Activated B cell treated with CpG ODN at 0.5 μM for 24 hours (primary cell): ENCODE measurements around the gene NTN3. TPM values are rescaled to one million over a fixed set of nuclear protein-coding genes. Genes with fewer than 3 reads are reported as not detected.

Experiments
- ATAC-seq: fragments of 200-7000 bp; cut with Tn5 transposase; one replicate; pipeline ENCODE4 v1.10.0; 2021; ENCODE audit warnings: low read depth, mild to moderate bottlenecking, moderate library complexity
- CTCF ChIA-PET: fragments of 350-600 bp; sonication (Branson Sonifier 250); formaldehyde crosslinking; loops from one replicate; lab custom pipeline; 2021; ENCODE audit warnings: antibody characterized with exemption; lab: Charles Lee
- POLR2A ChIA-PET: fragments of 350-600 bp; sonication (Branson Sonifier 250); formaldehyde crosslinking; loops from one replicate; lab custom pipeline; 2021; ENCODE audit warnings: antibody characterized with exemption; lab: Charles Lee
- DNase-seq: peaks from one replicate; pipeline ENCODE4 v3.0.0; 2022
- H3K27ac Mint-ChIP-seq: one replicate; pipeline ENCODE4 v1.8.0; 2020; ENCODE audit warnings: mixed read lengths
- H3K27me3 Mint-ChIP-seq: one replicate; pipeline ENCODE4 v1.8.0; 2021; ENCODE audit warnings: mixed read lengths
- H3K36me3 Mint-ChIP-seq: one replicate; pipeline ENCODE4 v1.8.0; 2021; ENCODE audit warnings: low read depth, mixed read lengths
- H3K4me1 Mint-ChIP-seq: one replicate; pipeline ENCODE4 v1.8.0; 2021; ENCODE audit warnings: mixed read lengths
- H3K4me3 Mint-ChIP-seq: one replicate; pipeline ENCODE4 v1.8.0; 2020; ENCODE audit warnings: mild to moderate bottlenecking, mixed read lengths
- H3K9me3 Mint-ChIP-seq: one replicate; pipeline ENCODE4 v1.8.0; 2020; ENCODE audit warnings: mixed read lengths
- intact Hi-C: fragments of 100-400 bp; cut with micrococcal nuclease; formaldehyde crosslinking; loops from one replicate; pipeline ENCODE4 v1.15.1; 2024
- total RNA-seq: library from RNA; stranded (reverse); gene quantifications from 2 replicates; pipeline ENCODE4 v1.2.3, GENCODE V29; 2022
- TF ChIP-seq, protein P1 (sequence below): fragments of 200-600 bp; IDR thresholded peaks from one replicate; pipeline ENCODE4 v1.8.0; 2022; ENCODE audit warnings: antibody characterized with exemption, mild to moderate bottlenecking

The NTN3 gene
- total RNA-seq, 1 donor from 2014 or later, result not detected

DNA sequence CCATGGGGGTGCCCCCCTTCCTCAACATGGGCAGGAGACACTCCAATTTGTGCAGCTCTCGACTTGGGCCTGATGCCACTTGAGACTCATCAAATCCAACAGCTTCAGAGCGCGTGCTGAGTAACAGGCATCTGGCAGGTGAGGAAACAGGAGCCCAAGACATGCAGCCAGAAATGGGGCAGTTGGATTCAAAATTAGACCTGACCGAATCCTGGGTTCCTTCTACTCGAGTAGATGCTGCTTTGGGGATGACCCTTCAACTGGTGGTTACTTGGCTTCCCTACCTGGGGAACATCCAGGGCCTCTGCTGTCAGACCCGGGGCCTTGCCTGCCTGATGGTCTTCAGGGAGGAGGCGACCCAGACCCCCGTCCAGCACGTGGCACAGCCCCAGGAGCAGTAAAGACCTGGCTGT is 488 bp upstream of the NTN3 start:
- H3K4me1 Mint-ChIP-seq, result peaks cover 45% of the 10 kb centered on the region
- H3K27me3 Mint-ChIP-seq, result peaks cover 20% of the 10 kb centered on the region
- intact Hi-C loops, result no loop called here
- CTCF ChIA-PET, result interaction anchor here (1.1 kb wide), 1 partner anchor 130 kb away, joined by 3 read pairs; the partner anchor contains the start of gene ABCA3
- H3K27ac Mint-ChIP-seq, result no peak overlapping the region
- no peak overlapping the region for H3K4me3 Mint-ChIP-seq
- H3K9me3 Mint-ChIP-seq, result no peaks in the 10 kb centered on the region
- ATAC-seq (no peak), DNase-seq (no peak)
- POLR2A ChIA-PET, result interaction anchor here (0.5 to 1.4 kb wide), 2 partner anchors 17 to 39 kb away, joined by 3 to 5 read pairs; no protein-coding TSS in a partner anchor
- TF ChIP-seq, protein P1, sequence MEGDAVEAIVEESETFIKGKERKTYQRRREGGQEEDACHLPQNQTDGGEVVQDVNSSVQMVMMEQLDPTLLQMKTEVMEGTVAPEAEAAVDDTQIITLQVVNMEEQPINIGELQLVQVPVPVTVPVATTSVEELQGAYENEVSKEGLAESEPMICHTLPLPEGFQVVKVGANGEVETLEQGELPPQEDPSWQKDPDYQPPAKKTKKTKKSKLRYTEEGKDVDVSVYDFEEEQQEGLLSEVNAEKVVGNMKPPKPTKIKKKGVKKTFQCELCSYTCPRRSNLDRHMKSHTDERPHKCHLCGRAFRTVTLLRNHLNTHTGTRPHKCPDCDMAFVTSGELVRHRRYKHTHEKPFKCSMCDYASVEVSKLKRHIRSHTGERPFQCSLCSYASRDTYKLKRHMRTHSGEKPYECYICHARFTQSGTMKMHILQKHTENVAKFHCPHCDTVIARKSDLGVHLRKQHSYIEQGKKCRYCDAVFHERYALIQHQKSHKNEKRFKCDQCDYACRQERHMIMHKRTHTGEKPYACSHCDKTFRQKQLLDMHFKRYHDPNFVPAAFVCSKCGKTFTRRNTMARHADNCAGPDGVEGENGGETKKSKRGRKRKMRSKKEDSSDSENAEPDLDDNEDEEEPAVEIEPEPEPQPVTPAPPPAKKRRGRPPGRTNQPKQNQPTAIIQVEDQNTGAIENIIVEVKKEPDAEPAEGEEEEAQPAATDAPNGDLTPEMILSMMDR, result no peak
- H3K36me3 Mint-ChIP-seq, result no peaks in the 10 kb centered on the region

DNA sequence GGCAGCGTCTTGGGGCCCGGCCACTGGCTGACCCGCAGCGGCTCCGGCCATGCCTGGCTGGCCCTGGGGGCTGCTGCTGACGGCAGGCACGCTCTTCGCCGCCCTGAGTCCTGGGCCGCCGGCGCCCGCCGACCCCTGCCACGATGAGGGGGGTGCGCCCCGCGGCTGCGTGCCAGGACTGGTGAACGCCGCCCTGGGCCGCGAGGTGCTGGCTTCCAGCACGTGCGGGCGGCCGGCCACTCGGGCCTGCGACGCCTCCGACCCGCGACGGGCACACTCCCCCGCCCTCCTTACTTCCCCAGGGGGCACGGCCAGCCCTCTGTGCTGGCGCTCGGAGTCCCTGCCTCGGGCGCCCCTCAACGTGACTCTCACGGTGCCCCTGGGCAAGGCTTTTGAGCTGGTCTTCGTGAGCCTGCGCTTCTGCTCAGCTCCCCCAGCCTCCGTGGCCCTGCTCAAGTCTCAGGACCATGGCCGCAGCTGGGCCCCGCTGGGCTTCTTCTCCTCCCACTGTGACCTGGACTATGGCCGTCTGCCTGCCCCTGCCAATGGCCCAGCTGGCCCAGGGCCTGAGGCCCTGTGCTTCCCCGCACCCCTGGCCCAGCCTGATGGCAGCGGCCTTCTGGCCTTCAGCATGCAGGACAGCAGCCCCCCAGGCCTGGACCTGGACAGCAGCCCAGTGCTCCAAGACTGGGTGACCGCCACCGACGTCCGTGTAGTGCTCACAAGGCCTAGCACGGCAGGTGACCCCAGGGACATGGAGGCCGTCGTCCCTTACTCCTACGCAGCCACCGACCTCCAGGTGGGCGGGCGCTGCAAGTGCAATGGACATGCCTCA is 773 bp downstream of the NTN3 start:
- ChIA-PET CTCF (no interaction called here), POLR2A (interaction anchor here (0.6 to 1.4 kb wide), 4 partner anchors 11 to 590 kb away, joined by 3 to 6 read pairs (median 4); partner anchors contain the start of gene TEDC2)
- Mint-ChIP-seq H3K27ac (no peak overlapping the region), H3K9me3 (no peaks in the 10 kb centered on the region), H3K4me1 (peaks cover 47% of the 10 kb centered on the region), H3K27me3 (peaks cover 20% of the 10 kb centered on the region), H3K36me3 (no peaks in the 10 kb centered on the region), H3K4me3 (peak overlapping the region; percentile 24)
- ATAC-seq, result no peak
- intact Hi-C loops, result no loop called here
- no peak for DNase-seq
- TF ChIP-seq, protein P1, result no peak

DNA sequence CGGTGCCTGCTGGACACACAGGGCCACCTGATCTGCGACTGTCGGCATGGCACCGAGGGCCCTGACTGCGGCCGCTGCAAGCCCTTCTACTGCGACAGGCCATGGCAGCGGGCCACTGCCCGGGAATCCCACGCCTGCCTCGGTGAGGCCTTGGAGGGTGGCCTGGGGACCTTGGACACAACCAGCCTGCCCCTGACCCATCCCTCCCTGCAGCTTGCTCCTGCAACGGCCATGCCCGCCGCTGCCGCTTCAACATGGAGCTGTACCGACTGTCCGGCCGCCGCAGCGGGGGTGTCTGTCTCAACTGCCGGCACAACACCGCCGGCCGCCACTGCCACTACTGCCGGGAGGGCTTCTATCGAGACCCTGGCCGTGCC is 1.4 kb downstream of the NTN3 start:
- intact Hi-C loops, result no loop called here
- H3K4me1 Mint-ChIP-seq, result peaks cover 41% of the 10 kb centered on the region
- no peak for ATAC-seq
- H3K36me3 Mint-ChIP-seq, result no peaks in the 10 kb centered on the region
- H3K27me3 Mint-ChIP-seq, result peaks cover 20% of the 10 kb centered on the region
- POLR2A ChIA-PET, result interaction anchor here (0.6 to 1.4 kb wide), 2 partner anchors 10 to 126 kb away, joined by 4 to 6 read pairs; no protein-coding TSS in a partner anchor
- H3K27ac Mint-ChIP-seq, result no peak overlapping the region
- CTCF ChIA-PET, result no interaction called here
- peak overlapping the region; percentile 70 for H3K4me3 Mint-ChIP-seq
- DNase-seq, result no peak
- no peaks in the 10 kb centered on the region for H3K9me3 Mint-ChIP-seq
- TF ChIP-seq, protein P1, result no peak

DNA sequence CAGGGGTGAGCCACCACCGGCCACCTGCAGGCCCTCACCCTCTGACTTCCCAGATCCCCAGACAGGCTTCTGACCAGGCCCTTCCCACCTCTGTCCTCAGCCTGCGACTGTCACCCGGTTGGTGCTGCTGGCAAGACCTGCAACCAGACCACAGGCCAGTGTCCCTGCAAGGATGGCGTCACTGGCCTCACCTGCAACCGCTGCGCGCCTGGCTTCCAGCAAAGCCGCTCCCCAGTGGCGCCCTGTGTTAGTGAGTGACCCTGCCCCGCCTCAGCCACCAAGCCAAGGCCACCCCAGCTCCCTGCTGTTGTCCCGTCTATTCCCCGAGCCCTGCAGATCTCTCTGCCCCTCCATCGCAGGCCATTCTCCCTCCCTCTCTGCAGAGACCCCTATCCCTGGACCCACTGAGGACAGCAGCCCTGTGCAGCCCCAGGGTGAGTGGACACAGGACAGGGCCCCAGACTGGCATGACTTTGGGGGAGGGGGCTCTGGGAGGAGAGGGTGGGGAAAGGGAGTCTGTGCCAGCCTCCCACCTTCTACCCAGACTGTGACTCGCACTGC is 1.9 kb downstream of the NTN3 start:
- Mint-ChIP-seq H3K4me1 (peaks cover 44% of the 10 kb centered on the region), H3K27ac (no peak overlapping the region), H3K9me3 (no peaks in the 10 kb centered on the region), H3K4me3 (peak overlapping the region; percentile 70), H3K27me3 (peaks cover 20% of the 10 kb centered on the region), H3K36me3 (no peaks in the 10 kb centered on the region)
- ChIA-PET CTCF (interaction anchor here (1.2 kb wide), 1 partner anchor 14 kb away, joined by 4 read pairs; no protein-coding TSS in a partner anchor), POLR2A (no interaction called here)
- ATAC-seq (no peak), DNase-seq (no peak)
- intact Hi-C loops, result no loop called here
- TF ChIP-seq, protein P1, result no peak

DNA sequence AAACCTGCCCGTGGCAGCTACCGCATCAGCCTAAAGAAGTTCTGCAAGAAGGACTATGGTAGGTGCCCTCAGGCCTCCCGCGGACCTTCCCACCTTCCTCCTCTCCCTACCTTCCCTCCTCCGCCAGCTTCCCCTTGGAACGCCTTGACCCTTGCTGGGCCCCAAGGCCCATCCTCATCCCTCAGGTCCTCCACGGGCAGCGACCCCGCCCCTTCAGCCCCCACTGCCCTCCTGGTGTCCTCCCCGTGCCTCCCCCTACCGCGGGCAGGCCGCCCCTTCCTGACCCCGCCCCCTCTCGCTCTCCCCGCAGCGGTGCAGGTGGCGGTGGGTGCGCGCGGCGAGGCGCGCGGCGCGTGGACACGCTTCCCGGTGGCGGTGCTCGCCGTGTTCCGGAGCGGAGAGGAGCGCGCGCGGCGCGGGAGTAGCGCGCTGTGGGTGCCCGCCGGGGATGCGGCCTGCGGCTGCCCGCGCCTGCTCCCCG is 2.4 kb downstream of the NTN3 start:
- peaks cover 16% of the 10 kb centered on the region for H3K27me3 Mint-ChIP-seq
- no peaks in the 10 kb centered on the region for H3K36me3 Mint-ChIP-seq
- TF ChIP-seq, protein P1, result no peak
- H3K27ac Mint-ChIP-seq, result no peak overlapping the region
- CTCF ChIA-PET, result interaction anchor here (1.2 kb wide), 1 partner anchor 13 kb away, joined by 4 read pairs; no protein-coding TSS in a partner anchor
- ATAC-seq (no peak), DNase-seq (no peak)
- intact Hi-C loops, result no loop called here
- H3K4me1 Mint-ChIP-seq, result peaks cover 39% of the 10 kb centered on the region
- H3K9me3 Mint-ChIP-seq, result no peaks in the 10 kb centered on the region
- H3K4me3 Mint-ChIP-seq, result peak overlapping the region; percentile 70
- POLR2A ChIA-PET, result interaction anchor here (1.9 to 2.3 kb wide), 3 partner anchors 13 to 318 kb away, joined by 9 to 18 read pairs (median 14); partner anchors contain the start of genes TEDC2 and TRAF7
